Ascending aorta (tissue), 2 donors: ENCODE results near the gene LGALS13. TPM values are rescaled to one million over a fixed set of nuclear protein-coding genes. Genes with fewer than 3 reads are reported as not detected.

Experiments used
- DNase-seq, 2 donors: peaks; one replicate each; pipeline ENCODE4 v3.0.0-alpha.2; 2019; ENCODE audit warnings: low spot score in 2 of 2
- H3K27ac ChIP-seq, 2 donors: fragments of 200-600 bp; sonication (generic); one replicate each; pipeline ENCODE4 v1.5.1; 2016 to 2017; ENCODE audit warnings: mild to moderate bottlenecking in 1 of 2
- H3K27me3 ChIP-seq: fragments of 200-600 bp; sonication (generic); one replicate; pipeline ENCODE4 v1.5.1; 2017
- H3K36me3 ChIP-seq, 2 donors: fragments of 200-600 bp; sonication (generic); one replicate each; pipeline ENCODE4 v1.5.1; 2016
- H3K4me1 ChIP-seq, 2 donors: fragments of 200-600 bp; sonication (generic); one replicate each; pipeline ENCODE4 v1.5.1; 2016 to 2017; ENCODE audit warnings: mild to moderate bottlenecking in 1 of 2
- H3K4me3 ChIP-seq, 2 donors: fragments of 200-600 bp; sonication (generic); one replicate each; pipeline ENCODE4 v1.5.1; 2016 to 2017; ENCODE audit warnings: mild to moderate bottlenecking in 1 of 2
- H3K9me3 ChIP-seq, 2 donors: fragments of 200-600 bp; sonication (generic); one replicate each; pipeline ENCODE4 v1.5.1; 2016
- intact Hi-C: fragments of 100-400 bp; cut with DNase I; formaldehyde crosslinking; loops from one replicate; pipeline ENCODE4 v1.15.1; 2023
- total RNA-seq: library from RNA; depleted of rRNA; stranded (reverse); fragments of >200 nt; gene quantifications from one replicate; pipeline ENCODE4 v1.1.0, GENCODE V29; 2016
- TF ChIP-seq, protein P1 (sequence below), 3 experiments: fragments of 200-600 bp in 2 of 3; fragments of 450-650 bp in 1 of 3; sonication (generic) in 2 of 3; IDR thresholded peaks; one replicate each; pipeline ENCODE4 v1.5.1; 2016 to 2019; ENCODE audit warnings: antibody characterized with exemption in 3 of 3, mild to moderate bottlenecking in 1 of 3, moderate library complexity in 1 of 3

Gene LGALS13
- total RNA-seq, 1 donor from 2014 or later, result not detected

DNA sequence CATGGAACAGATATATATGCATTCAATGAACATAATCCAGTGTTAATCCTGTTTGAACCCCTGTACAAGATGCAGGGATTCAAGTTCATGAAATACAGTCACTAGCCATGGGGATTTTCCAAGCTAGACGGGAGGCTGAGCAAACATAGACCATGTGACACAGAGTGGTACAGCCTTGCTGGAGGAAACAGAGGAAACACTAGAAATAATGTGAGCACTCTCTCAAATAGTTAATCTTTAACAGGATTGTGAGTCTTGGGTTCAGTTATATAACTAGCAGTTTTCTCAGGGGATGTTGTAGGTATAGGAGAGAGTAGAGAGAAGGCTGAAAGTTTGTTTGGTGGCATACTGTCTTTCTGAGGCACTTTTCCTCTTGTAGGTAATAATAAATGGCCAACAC lies 39.4 kb downstream of the LGALS13 start:
- H3K4me1 ChIP-seq, result no peaks in the 10 kb centered on the region
- intact Hi-C loops, result no loop called here
- TF ChIP-seq, protein P1, sequence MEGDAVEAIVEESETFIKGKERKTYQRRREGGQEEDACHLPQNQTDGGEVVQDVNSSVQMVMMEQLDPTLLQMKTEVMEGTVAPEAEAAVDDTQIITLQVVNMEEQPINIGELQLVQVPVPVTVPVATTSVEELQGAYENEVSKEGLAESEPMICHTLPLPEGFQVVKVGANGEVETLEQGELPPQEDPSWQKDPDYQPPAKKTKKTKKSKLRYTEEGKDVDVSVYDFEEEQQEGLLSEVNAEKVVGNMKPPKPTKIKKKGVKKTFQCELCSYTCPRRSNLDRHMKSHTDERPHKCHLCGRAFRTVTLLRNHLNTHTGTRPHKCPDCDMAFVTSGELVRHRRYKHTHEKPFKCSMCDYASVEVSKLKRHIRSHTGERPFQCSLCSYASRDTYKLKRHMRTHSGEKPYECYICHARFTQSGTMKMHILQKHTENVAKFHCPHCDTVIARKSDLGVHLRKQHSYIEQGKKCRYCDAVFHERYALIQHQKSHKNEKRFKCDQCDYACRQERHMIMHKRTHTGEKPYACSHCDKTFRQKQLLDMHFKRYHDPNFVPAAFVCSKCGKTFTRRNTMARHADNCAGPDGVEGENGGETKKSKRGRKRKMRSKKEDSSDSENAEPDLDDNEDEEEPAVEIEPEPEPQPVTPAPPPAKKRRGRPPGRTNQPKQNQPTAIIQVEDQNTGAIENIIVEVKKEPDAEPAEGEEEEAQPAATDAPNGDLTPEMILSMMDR (IDR thresholded peaks at IDR 0.05), result no peak
- no peak for DNase-seq
- no peaks in the 10 kb centered on the region for H3K9me3 ChIP-seq
- no peak overlapping the region for H3K4me3 ChIP-seq
- H3K27me3 ChIP-seq, result no peaks in the 10 kb centered on the region
- no peaks in the 10 kb centered on the region for H3K36me3 ChIP-seq
- no peak overlapping the region for H3K27ac ChIP-seq

DNA sequence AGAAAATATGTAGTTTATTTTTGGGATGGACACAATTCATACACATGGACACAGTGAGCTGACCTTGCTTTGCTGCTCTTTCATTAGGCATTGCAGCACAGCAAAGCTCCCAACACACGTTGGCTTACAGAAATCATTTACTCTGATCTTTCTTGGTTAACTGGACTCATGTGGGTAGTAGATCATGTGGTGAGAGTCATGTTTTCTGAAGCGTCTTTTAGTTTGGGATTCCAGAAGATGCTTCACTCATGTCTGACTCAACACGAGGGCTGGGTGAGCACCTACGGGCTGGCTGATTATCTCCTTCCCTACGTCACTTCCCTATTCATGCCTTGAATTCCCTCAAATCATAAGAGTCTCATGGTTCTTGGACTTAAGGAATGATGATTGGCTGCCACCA lies 41.3 kb downstream of the LGALS13 start:
- no peaks in the 10 kb centered on the region for H3K27me3 ChIP-seq
- intact Hi-C loops, result no loop called here

GRCh38 chr19:39645800-39646411 lies 43.6 kb downstream of the LGALS13 start:
- no peak for DNase-seq
- H3K4me3 ChIP-seq, result no peak overlapping the region
- H3K27me3 ChIP-seq, result no peaks in the 10 kb centered on the region
- intact Hi-C loops, result no loop called here
- no peaks in the 10 kb centered on the region for H3K9me3 ChIP-seq
- TF ChIP-seq, protein P1 (IDR thresholded peaks at IDR 0.05), result no peak
- no peaks in the 10 kb centered on the region for H3K36me3 ChIP-seq
- H3K27ac ChIP-seq, result no peak overlapping the region
- H3K4me1 ChIP-seq, result no peaks in the 10 kb centered on the region

More for the DNA sequence above, 41.3 kb downstream of the LGALS13 start:
- no peak overlapping the region for H3K27ac ChIP-seq
- no peak for DNase-seq
- H3K4me3 ChIP-seq, result no peak overlapping the region
- TF ChIP-seq, protein P1 (IDR thresholded peaks at IDR 0.05), result no peak
- H3K36me3 ChIP-seq, result no peaks in the 10 kb centered on the region
- no peaks in the 10 kb centered on the region for H3K9me3 ChIP-seq
- H3K4me1 ChIP-seq, result no peaks in the 10 kb centered on the region

GRCh38 chr19:39647918-39648317 lies 45.6 kb downstream of the LGALS13 start:
- TF ChIP-seq, protein P1 (IDR thresholded peaks at IDR 0.05), result no peak
- Histone ChIP-seq H3K9me3 (no peaks in the 10 kb centered on the region), H3K4me3 (no peak overlapping the region), H3K36me3 (no peaks in the 10 kb centered on the region), H3K27me3 (no peaks in the 10 kb centered on the region), H3K4me1 (no peaks in the 10 kb centered on the region), H3K27ac (no peak overlapping the region)
- intact Hi-C loops, result no loop called here
- no peak for DNase-seq

GRCh38 chr19:39655613-39656012 lies 53.3 kb downstream of the LGALS13 start, which contains the start of gene LGALS16:
LGALS16 (plus strand) TSS chr19:39655913; CDS start chr19:39655962, 49 bp downstream.
- intact Hi-C loops, result no loop called here
- TF ChIP-seq, protein P1 (IDR thresholded peaks at IDR 0.05), result no peak
- no peak for DNase-seq
- Histone ChIP-seq H3K4me3 (no peak within 1 kb of the TSS), H3K4me1 (no peaks in the 10 kb centered on the region), H3K27ac (no peak within 1 kb of the TSS), H3K9me3 (no peaks in the 10 kb centered on the region), H3K36me3 (no peaks in the 10 kb centered on the region), H3K27me3 (no peaks in the 10 kb centered on the region)

Other genes starting within 250 kb of the LGALS13 start
- 12.7 TPM for gene PAF1, start 211.4 kb upstream of the LGALS13 start, total RNA-seq
- 60.8 TPM for gene MED29, start 211.1 kb upstream of the LGALS13 start, total RNA-seq
- gene ZFP36, start 195.7 kb upstream of the LGALS13 start, total RNA-seq, result 1,166 TPM
- 52.9 TPM for gene PLEKHG2, start 189.9 kb upstream of the LGALS13 start, total RNA-seq
- gene RPS16, start 166.6 kb upstream of the LGALS13 start, total RNA-seq, result 1,453 TPM
- 142 TPM for gene SUPT5H, start 156.9 kb upstream of the LGALS13 start, total RNA-seq
- 92.0 TPM for gene TIMM50, start 121.7 kb upstream of the LGALS13 start, total RNA-seq
- not detected for gene DLL3, start 103.6 kb upstream of the LGALS13 start, total RNA-seq
- not detected for gene SELENOV, start 87.4 kb upstream of the LGALS13 start, total RNA-seq
- gene EID2B, start 69.7 kb upstream of the LGALS13 start, total RNA-seq, result not detected
- 11.8 TPM for gene EID2, start 62.4 kb upstream of the LGALS13 start, total RNA-seq
- not detected for gene LGALS16, start 53.4 kb downstream of the LGALS13 start, total RNA-seq
- gene LGALS14, start 102.0 kb downstream of the LGALS13 start, total RNA-seq, result not detected
- gene CLC, start 135.5 kb downstream of the LGALS13 start, total RNA-seq, result not detected
- not detected for gene LEUTX, start 176.3 kb downstream of the LGALS13 start, total RNA-seq
- 34.7 TPM for gene DYRK1B, start 231.6 kb downstream of the LGALS13 start, total RNA-seq
- gene FBL, start 243.9 kb downstream of the LGALS13 start, total RNA-seq, result 92.1 TPM